A549 (cell line): ENCODE results near the gene KTN1. TPM values are rescaled to one million over a fixed set of nuclear protein-coding genes. Genes with fewer than 3 reads are reported as not detected.

Experiments used
- ATAC-seq, 2 experiments: fragments of 200-7000 bp in 1 of 2; fragments of >200 bp in 1 of 2; cut with Nextera tagmentation in 1 of 2; cut with Tn5 transposase in 1 of 2; 3 replicates each; pipeline versions ENCODE4 v1.8.0 to v1.9.1; 2018 to 2020; ENCODE audit warnings: mild to moderate bottlenecking in 1 of 2, moderate library complexity in 1 of 2
- CTCF ChIA-PET: fragments of 300-600 bp; sonication (Branson Sonifier 250); formaldehyde crosslinking; extraction: SDS; loops from one replicate; lab custom pipeline; 2021; ENCODE audit warnings: antibody characterized with exemption, inconsistent platforms; lab: Yijun Ruan, JAX
- POLR2A ChIA-PET: fragments of 350-600 bp; formaldehyde crosslinking; extraction: SDS; loops from one replicate; lab custom pipeline; 2021; ENCODE audit warnings: antibody characterized with exemption, inconsistent platforms; lab: Yijun Ruan, JAX
- DNase-seq, 2 experiments: peaks; one replicate each; pipeline versions ENCODE4 v3.0.0 to v3.0.0-alpha.2; 2011 to 2016; ENCODE audit warnings: low read depth in 1 of 2, low spot score in 1 of 2
- FAIRE-seq: peaks from 2 replicates; lab custom pipeline; 2011; peaks lifted over from hg19 to GRCh38; lab: Jason Lieb, UNC
- H3K27ac ChIP-seq, 2 experiments: fragments of >200 bp; sonication (Bioruptor Twin); formaldehyde crosslinking; 3 replicates each; pipeline ENCODE4 v1.5.1; 2016 to 2017
- H3K4me1 ChIP-seq: fragments of >200 bp; sonication (Bioruptor Twin); formaldehyde crosslinking; 3 replicates; pipeline ENCODE4 v1.6.1; 2016
- H3K4me2 ChIP-seq: fragments of >200 bp; sonication (Bioruptor Twin); formaldehyde crosslinking; 3 replicates; pipeline ENCODE4 v1.6.1; 2016
- H3K4me3 ChIP-seq: fragments of >200 bp; sonication (Bioruptor Twin); formaldehyde crosslinking; 3 replicates; pipeline ENCODE4 v1.5.1; 2016
- H3K9me3 ChIP-seq: fragments of >200 bp; sonication (Bioruptor Twin); formaldehyde crosslinking; 3 replicates; pipeline ENCODE4 v1.6.1; 2016
- BCL3 ChIP-seq: fragments of >200 bp; sonication (Bioruptor Twin); formaldehyde crosslinking; IDR thresholded peaks from 3 replicates; pipeline ENCODE4 v1.6.1; 2016
- CBX2 ChIP-seq: fragments of 200-600 bp; sonication (generic); IDR thresholded peaks from 2 replicates; pipeline ENCODE4 v1.6.1; 2016; ENCODE audit warnings: low read depth, mild to moderate bottlenecking, borderline replicate concordance
- CBX8 ChIP-seq: fragments of 200-600 bp; sonication (generic); IDR thresholded peaks from 2 replicates; pipeline ENCODE4 v1.6.1; 2016
- CTCF ChIP-seq: fragments of >200 bp; sonication (Bioruptor Twin); formaldehyde crosslinking; IDR thresholded peaks from 3 replicates; pipeline ENCODE4 v1.5.1; 2016
- ESRRA ChIP-seq: fragments of 150-350 bp; IDR thresholded peaks from 2 replicates; pipeline ENCODE4 v1.6.1; 2014; ENCODE audit warnings: mild to moderate bottlenecking, low read length, borderline replicate concordance
- FOSB ChIP-seq: fragments of 250-450 bp; sonication (Bioruptor Pico); IDR thresholded peaks from 2 replicates; pipeline ENCODE4 v1.5.0; 2020; ENCODE audit warnings: mild to moderate bottlenecking, moderate library complexity
- FOSL2 ChIP-seq, 2 experiments: fragments of 450-650 bp in 1 of 2; fragments of >200 bp in 1 of 2; sonication (Bioruptor Twin) in 1 of 2; formaldehyde crosslinking; IDR thresholded peaks; 2 replicates each; pipeline versions ENCODE4 v1.5.0 to v1.6.1; 2016 to 2020; ENCODE audit warnings: mild to moderate bottlenecking in 1 of 2, moderate library complexity in 1 of 2
- GATA3 ChIP-seq: IDR thresholded peaks from 2 replicates; pipeline ENCODE4 v1.6.1; 2012; ENCODE audit warnings: borderline replicate concordance
- HMGXB4 ChIP-seq: fragments of 250-450 bp; sonication (Bioruptor Pico); IDR thresholded peaks from 2 replicates; pipeline ENCODE4 v1.5.0; 2021; ENCODE audit warnings: mild to moderate bottlenecking, moderate library complexity, borderline replicate concordance
- JUN ChIP-seq, 2 experiments: fragments of >200 bp; sonication (Bioruptor Twin); formaldehyde crosslinking; IDR thresholded peaks; 2 replicates in 1 of 2; 3 replicates in 1 of 2; pipeline ENCODE4 v1.6.1; 2016 to 2017
- JUNB ChIP-seq: fragments of >200 bp; sonication (Bioruptor Twin); formaldehyde crosslinking; IDR thresholded peaks from 2 replicates; pipeline ENCODE4 v1.6.1; 2016
- MAX ChIP-seq: IDR thresholded peaks from 2 replicates; pipeline ENCODE4 v1.6.1; 2012
- NR3C1 ChIP-seq: fragments of >200 bp; sonication (Bioruptor Twin); formaldehyde crosslinking; IDR thresholded peaks from 3 replicates; pipeline ENCODE4 v1.6.1; 2017
- PBX3 ChIP-seq: IDR thresholded peaks from 2 replicates; pipeline ENCODE4 v1.6.1; 2012
- PHF8 ChIP-seq: fragments of 200-600 bp; sonication (generic); IDR thresholded peaks from 2 replicates; pipeline ENCODE4 v1.6.1; 2016; ENCODE audit warnings: low read depth, mild to moderate bottlenecking, antibody characterized with exemption, moderate library complexity, borderline replicate concordance
- POLR2AphosphoS2 ChIP-seq: conservative IDR thresholded peaks from 2 replicates; pipeline ENCODE4 v1.6.1; 2012; ENCODE audit warnings: low read length, improper control_type of control experiment, inconsistent platforms
- RNF2 ChIP-seq: fragments of 200-600 bp; sonication (generic); IDR thresholded peaks from 2 replicates; pipeline ENCODE4 v1.6.1; 2016; ENCODE audit warnings: low read depth, mild to moderate bottlenecking, antibody characterized with exemption, moderate library complexity, borderline replicate concordance
- ZC3H11A ChIP-seq: fragments of 450-650 bp; IDR thresholded peaks from 2 replicates; pipeline ENCODE4 v1.6.1; 2014; ENCODE audit warnings: antibody characterized with exemption, mild to moderate bottlenecking
- ZSCAN20 ChIP-seq: fragments of 250-450 bp; sonication (Bioruptor Pico); IDR thresholded peaks from 2 replicates; pipeline ENCODE4 v1.8.0; 2022; ENCODE audit warnings: mild to moderate bottlenecking, moderate library complexity
- WGBS: methylation state at CpG from one replicate; pipeline ENCODE4 v1.1.6; 2017; ENCODE audit errors: missing lambda C conversion rate; 5-methylcytosine and 5-hydroxymethylcytosine counted together
- polyA plus RNA-seq, 4 experiments: library from polyadenylated mRNA; depleted of rRNA in 3 of 4; stranded (reverse); fragments of >200 nt; fragmentation: RNase III in 1 of 4; extraction: RNeasy Plus Mini Kit Qiagen cat#74134 plus additional on column Dnase treatment in 1 of 4; gene quantifications; 2 replicates in 3 of 4; 3 replicates in 1 of 4; pipeline ENCODE4 v1.2.3, GENCODE V29; 2011 to 2017

The KTN1 gene
- polyA plus RNA-seq, 2 of the 4 experiments (the other 2 are of a cell fraction), result 153 to 233 TPM

- FAIRE-seq, result no peak
- POLR2A ChIA-PET, result no interaction called here
- peaks cover 91% of the 10 kb centered on the region for H3K4me1 ChIP-seq
- WGBS, result 86% methylated on average over 1 of the region's 1 CpG
- H3K4me2 ChIP-seq, result peak overlapping the region; percentile 56
- no peaks in the 10 kb centered on the region for H3K9me3 ChIP-seq
- ATAC-seq, result no peak
- H3K4me3 ChIP-seq, result no peak overlapping the region
- TF ChIP-seq PBX3 (no peak), PHF8 (no peak), RNF2 (no peak), CTCF (no peak), NR3C1 (no peak)
- DNase-seq, result no peak
- CTCF ChIA-PET, result interaction anchor here (1.3 to 3.1 kb wide), 2 partner anchors 17 to 142 kb away, joined by 4 to 10 read pairs; no protein-coding TSS in a partner anchor
- H3K27ac ChIP-seq, result no peak overlapping the region; a peak in 1 of 6 replicates
Measured at GRCh38 chr14:55587847-55588246, 7.8 kb downstream of the KTN1 start.

- FAIRE-seq (peak; percentile 72), DNase-seq (no peak), ATAC-seq (peak in 1 of 2 experiments; percentile 21; a peak in 3 of 6 replicates)
- WGBS, result 58% methylated on average over 2 of the region's 2 CpGs
- peaks cover 91% of the 10 kb centered on the region for H3K4me1 ChIP-seq
- CTCF ChIA-PET, result interaction anchor here (1.3 to 3.1 kb wide), 2 partner anchors 16 to 142 kb away, joined by 4 to 10 read pairs; no protein-coding TSS in a partner anchor
- H3K27ac ChIP-seq, result peak overlapping the region; percentile 18 to 53; a peak in 4 of 6 replicates
- H3K4me3 ChIP-seq, result no peak overlapping the region
- POLR2A ChIA-PET, result no interaction called here
- TF ChIP-seq CBX2 (no peak), FOSL2 (IDR thresholded peaks at IDR 0.05) (no peak), FOSL2 (CRISPR knock-in tag; IDR thresholded peaks at IDR 0.05) (peak; percentile 33)
- peak overlapping the region; percentile 56 for H3K4me2 ChIP-seq
- no peaks in the 10 kb centered on the region for H3K9me3 ChIP-seq
Measured at GRCh38 chr14:55588259-55588699, 8.3 kb downstream of the KTN1 start.

- no peak for DNase-seq
- TF ChIP-seq FOSL2 (IDR thresholded peaks at IDR 0.05), result no peak
- 0 out of 2 replicates have a peak, but pooled peaks have one; percentile 3 for TF ChIP-seq FOSL2 (CRISPR knock-in tag; IDR thresholded peaks at IDR 0.05)
- no peak for TF ChIP-seq CBX8
- no peak for TF ChIP-seq HMGXB4 (CRISPR knock-in tag)
- no peak for TF ChIP-seq PHF8
- Histone ChIP-seq H3K4me1 (peaks cover 91% of the 10 kb centered on the region), H3K4me3 (no peak overlapping the region), H3K4me2 (peak overlapping the region; percentile 56), H3K9me3 (no peaks in the 10 kb centered on the region), H3K27ac (peak overlapping the region; percentile 15 to 35; a peak in 3 of 6 replicates)
- peak in 1 of 2 experiments; percentile 46; a peak in 1 of 6 replicates for ATAC-seq
- ChIA-PET POLR2A (interaction anchor here (0.7 to 1.0 kb wide), 2 partner anchors 8 to 12 kb away, joined by 3 to 7 read pairs; no protein-coding TSS in a partner anchor), CTCF (interaction anchor here (1.7 to 2.1 kb wide), 2 partner anchors 143 to 151 kb away, joined by 7 read pairs; no protein-coding TSS in a partner anchor)
- 65% methylated on average over 6 of the region's 6 CpGs for WGBS
- FAIRE-seq, result no peak
Measured at GRCh38 chr14:55589171-55589570, 9.2 kb downstream of the KTN1 start.

GRCh38 chr14:55592436-55592835 lies 12.4 kb downstream of the KTN1 start:
- CTCF ChIA-PET, result no interaction called here
- WGBS, result 26% methylated on average over 2 of the region's 2 CpGs
- Histone ChIP-seq H3K27ac (peak overlapping the region in 1 of 2 experiments; percentile 45; a peak in 1 of 6 replicates), H3K4me2 (peak overlapping the region; percentile 75), H3K4me1 (peaks cover 71% of the 10 kb centered on the region), H3K9me3 (no peaks in the 10 kb centered on the region), H3K4me3 (no peak overlapping the region)
- DNase-seq (no peak), FAIRE-seq (peak; percentile 28), ATAC-seq (peak in 1 of 2 experiments; percentile 32; a peak in 2 of 6 replicates)
- POLR2A ChIA-PET, result no interaction called here
- TF ChIP-seq NR3C1 (no peak), ZC3H11A (no peak), ZSCAN20 (CRISPR knock-in tag) (no peak), ESRRA (no peak), HMGXB4 (CRISPR knock-in tag) (no peak), JUNB (no peak), GATA3 (no peak), BCL3 (no peak), POLR2AphosphoS2 (no peak), FOSB (CRISPR knock-in tag) (no peak), MAX (no peak), JUN (IDR thresholded peaks at IDR 0.05) (no peak)
